Keratinocyte (primary cell): ENCODE results near the gene SLC9C2.

Experiments
- EZH2 ChIP-seq: IDR thresholded peaks from one replicate; pipeline ENCODE4 v1.6.1; 2012; ENCODE audit warnings: inconsistent platforms, mild to moderate bottlenecking, low read length, moderate library complexity
- TF ChIP-seq, protein P1 (sequence below), 3 experiments: IDR thresholded peaks in 1 of 3; conservative IDR thresholded peaks in 1 of 3; optimal IDR thresholded peaks in 1 of 3; 2 replicates in 2 of 3; 3 replicates in 1 of 3; pipeline versions ENCODE3 to v1.5.1; 2011; ENCODE audit warnings: low read length in 3 of 3, mild to moderate bottlenecking in 3 of 3, moderate library complexity in 2 of 3, control low read depth in 1 of 3, inconsistent platforms in 1 of 3; ENCODE audit not compliant: insufficient read depth in 2 of 3; ENCODE audit errors: extremely low read depth in 1 of 3

DNA sequence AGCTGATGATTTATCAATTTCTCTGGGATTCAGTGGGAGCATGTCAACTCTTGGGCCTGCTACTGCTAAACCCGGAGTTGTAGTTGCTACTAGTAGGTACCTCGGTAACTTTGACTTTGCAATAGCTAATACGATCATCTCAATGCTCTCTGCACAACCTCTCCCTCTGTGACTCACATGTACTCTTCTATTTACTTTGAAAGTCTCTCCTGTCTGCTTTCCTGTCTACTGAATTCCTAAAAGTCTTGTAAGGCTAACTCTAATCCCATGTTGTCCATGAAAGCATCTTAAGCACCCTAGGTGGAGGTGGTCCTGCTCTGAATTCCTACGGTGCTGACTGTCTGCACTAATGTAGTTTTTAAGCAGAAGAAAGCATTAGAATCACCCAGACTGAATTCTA is 29.3 kb downstream of the SLC9C2 start:
- TF ChIP-seq, protein P1, sequence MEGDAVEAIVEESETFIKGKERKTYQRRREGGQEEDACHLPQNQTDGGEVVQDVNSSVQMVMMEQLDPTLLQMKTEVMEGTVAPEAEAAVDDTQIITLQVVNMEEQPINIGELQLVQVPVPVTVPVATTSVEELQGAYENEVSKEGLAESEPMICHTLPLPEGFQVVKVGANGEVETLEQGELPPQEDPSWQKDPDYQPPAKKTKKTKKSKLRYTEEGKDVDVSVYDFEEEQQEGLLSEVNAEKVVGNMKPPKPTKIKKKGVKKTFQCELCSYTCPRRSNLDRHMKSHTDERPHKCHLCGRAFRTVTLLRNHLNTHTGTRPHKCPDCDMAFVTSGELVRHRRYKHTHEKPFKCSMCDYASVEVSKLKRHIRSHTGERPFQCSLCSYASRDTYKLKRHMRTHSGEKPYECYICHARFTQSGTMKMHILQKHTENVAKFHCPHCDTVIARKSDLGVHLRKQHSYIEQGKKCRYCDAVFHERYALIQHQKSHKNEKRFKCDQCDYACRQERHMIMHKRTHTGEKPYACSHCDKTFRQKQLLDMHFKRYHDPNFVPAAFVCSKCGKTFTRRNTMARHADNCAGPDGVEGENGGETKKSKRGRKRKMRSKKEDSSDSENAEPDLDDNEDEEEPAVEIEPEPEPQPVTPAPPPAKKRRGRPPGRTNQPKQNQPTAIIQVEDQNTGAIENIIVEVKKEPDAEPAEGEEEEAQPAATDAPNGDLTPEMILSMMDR (optimal IDR thresholded peaks at IDR 0.05 in 1 of 3, IDR thresholded peaks at IDR 0.05 in 1 of 3, conservative IDR thresholded peaks at IDR 0.05 in 1 of 3; ENCODE audit: extremely low read depth in 1 of 3, insufficient read depth in 2 of 3, low read length in 3 of 3): no peak
- TF ChIP-seq EZH2: no peak
